IMR-90 (cell line): ENCODE results near the gene COMMD1. TPM values are rescaled to one million over a fixed set of nuclear protein-coding genes. Genes with fewer than 3 reads are reported as not detected.

Experiments
- ATAC-seq: fragments of 200-7000 bp; cut with Tn5 transposase; 2 replicates; pipeline ENCODE4 v1.9.1; 2020; ENCODE audit warnings: low read depth, mild to moderate bottlenecking, moderate library complexity
- BruUV-seq: library from RNA; stranded (reverse); fragments of 400-500 nt; replicated peaks from 2 replicates; lab custom pipeline; 2021; lab: Mats Ljungman, UMichigan
- CTCF ChIA-PET: fragments of 300-600 bp; formaldehyde crosslinking; extraction: SDS; loops from one replicate; lab custom pipeline; 2021; ENCODE audit warnings: antibody characterized with exemption; lab: Yijun Ruan, JAX
- POLR2A ChIA-PET: fragments of 300-600 bp; sonication (Branson Sonifier 250); formaldehyde crosslinking; loops from one replicate; lab custom pipeline; 2022; ENCODE audit warnings: antibody characterized with exemption; ENCODE audit not compliant: unreplicated experiment; lab: Charles Lee
- DNase-seq: peaks from one replicate; pipeline ENCODE4 v3.0.0; 2013
- H2AFZ ChIP-seq: replicated peaks from 2 replicates; pipeline ENCODE3; 2013; ENCODE audit warnings: low read length, mild to moderate bottlenecking; ENCODE audit not compliant: poor library complexity
- H2AK5ac ChIP-seq: 2 replicates; pipeline ENCODE4 v1.6.1; 2013; ENCODE audit warnings: low read depth, low read length, inconsistent platforms
- H2AK9ac ChIP-seq: replicated peaks from 2 replicates; pipeline ENCODE3; 2013; ENCODE audit warnings: mild to moderate bottlenecking, low read depth, low read length, moderate library complexity; ENCODE audit not compliant: poor library complexity
- H2BK120ac ChIP-seq: 2 replicates; pipeline ENCODE4 v1.6.1; 2013; ENCODE audit warnings: low read depth, low read length, inconsistent platforms
- H2BK15ac ChIP-seq: 3 replicates; pipeline ENCODE4 v1.6.1; 2013; ENCODE audit warnings: low read depth, low read length, inconsistent platforms
- H2BK20ac ChIP-seq: 2 replicates; pipeline ENCODE4 v1.6.1; 2013; ENCODE audit warnings: low read depth, mild to moderate bottlenecking, inconsistent platforms, low read length, moderate library complexity
- H2BK5ac ChIP-seq: 2 replicates; pipeline ENCODE4 v1.6.1; 2013; ENCODE audit warnings: mild to moderate bottlenecking, low read depth, low read length, inconsistent platforms; ENCODE audit not compliant: poor library complexity, severe bottlenecking
- H3K14ac ChIP-seq: replicated peaks from 2 replicates; pipeline ENCODE4 v1.6.1; 2013; ENCODE audit warnings: low read depth, low read length, inconsistent platforms
- H3K18ac ChIP-seq: 2 replicates; pipeline ENCODE4 v1.6.1; 2013; ENCODE audit warnings: low read depth, low read length, control low read depth
- H3K23ac ChIP-seq: 2 replicates; pipeline ENCODE4 v1.6.1; 2013; ENCODE audit warnings: low read depth, low read length, inconsistent platforms
- H3K27ac ChIP-seq: 2 replicates; pipeline ENCODE4 v1.5.1; 2013; ENCODE audit warnings: mild to moderate bottlenecking, control low read depth, low read length; ENCODE audit not compliant: insufficient read depth
- H3K27me3 ChIP-seq: 2 replicates; pipeline ENCODE4 v1.6.1; 2013; ENCODE audit warnings: low read length; ENCODE audit not compliant: control insufficient read depth, insufficient read depth
- H3K36me3 ChIP-seq: 2 replicates; pipeline ENCODE4 v1.6.1; 2013; ENCODE audit warnings: low read length, mixed read lengths; ENCODE audit not compliant: control insufficient read depth, insufficient read depth
- H3K4ac ChIP-seq: 2 replicates; pipeline ENCODE4 v1.6.1; 2013; ENCODE audit warnings: low read depth, low read length, inconsistent platforms
- H3K4me1 ChIP-seq: 2 replicates; pipeline ENCODE4 v1.6.1; 2013; ENCODE audit warnings: low read length, mixed read lengths; ENCODE audit not compliant: control insufficient read depth, insufficient read depth
- H3K4me2 ChIP-seq: 2 replicates; pipeline ENCODE4 v1.6.1; 2013; ENCODE audit warnings: low read depth, mild to moderate bottlenecking, control low read depth, low read length, moderate library complexity
- H3K4me3 ChIP-seq: 2 replicates; pipeline ENCODE4 v1.5.1; 2013; ENCODE audit warnings: low read depth, mild to moderate bottlenecking, control low read depth, low read length, moderate library complexity; ENCODE audit not compliant: insufficient read depth
- H3K56ac ChIP-seq: 2 replicates; pipeline ENCODE4 v1.6.1; 2013; ENCODE audit warnings: low read length, inconsistent platforms; ENCODE audit not compliant: insufficient read depth; ENCODE audit errors: extremely low read depth
- H3K79me1 ChIP-seq, 2 experiments: 2 replicates each; pipeline ENCODE4 v1.6.1; 2013; ENCODE audit warnings: low read length in 2 of 2, inconsistent platforms in 1 of 2, low read depth in 1 of 2
- H3K9ac ChIP-seq: 2 replicates; pipeline ENCODE4 v1.6.1; 2013; ENCODE audit warnings: low read depth, low read length, control low read depth
- H3K9me1 ChIP-seq: 2 replicates; pipeline ENCODE4 v1.6.1; 2013; ENCODE audit warnings: low read length, inconsistent platforms; ENCODE audit not compliant: insufficient read depth
- H3K9me3 ChIP-seq: 2 replicates; pipeline ENCODE4 v1.6.1; 2013; ENCODE audit warnings: low read length; ENCODE audit not compliant: control insufficient read depth, insufficient read depth
- H4K20me1 ChIP-seq: 2 replicates; pipeline ENCODE4 v1.6.1; 2013; ENCODE audit warnings: low read length, inconsistent platforms; ENCODE audit not compliant: insufficient read depth
- H4K5ac ChIP-seq: 2 replicates; pipeline ENCODE4 v1.6.1; 2013; ENCODE audit warnings: mild to moderate bottlenecking, low read depth, low read length, control low read depth
- H4K8ac ChIP-seq, 2 experiments: 2 replicates each; pipeline ENCODE4 v1.6.1; 2013; ENCODE audit warnings: low read depth in 2 of 2, low read length in 2 of 2, control low read depth in 1 of 2, inconsistent platforms in 1 of 2
- H4K91ac ChIP-seq: 2 replicates; pipeline ENCODE4 v1.6.1; 2013; ENCODE audit warnings: low read depth, low read length, inconsistent platforms; ENCODE audit not compliant: insufficient read depth
- BHLHE40 ChIP-seq: fragments of 150-350 bp; IDR thresholded peaks from 2 replicates; pipeline ENCODE4 v1.6.1; 2016; ENCODE audit warnings: mild to moderate bottlenecking, low read depth, low read length
- CEBPB ChIP-seq: IDR thresholded peaks from 2 replicates; pipeline ENCODE4 v1.6.1; 2012; ENCODE audit warnings: low read depth, low read length, improper control_type of control experiment
- CHD1 ChIP-seq: IDR thresholded peaks from 2 replicates; pipeline ENCODE4 v1.6.1; 2012; ENCODE audit warnings: low read depth, low read length, improper control_type of control experiment
- FOS ChIP-seq: fragments of 150-350 bp; IDR thresholded peaks from 2 replicates; pipeline ENCODE4 v1.6.1; 2016; ENCODE audit warnings: low read depth, low read length
- MAZ ChIP-seq: IDR thresholded peaks from 2 replicates; pipeline ENCODE4 v1.6.1; 2012; ENCODE audit warnings: low read depth, mild to moderate bottlenecking, low read length, improper control_type of control experiment, moderate library complexity, borderline replicate concordance
- MXI1 ChIP-seq: IDR thresholded peaks from 2 replicates; pipeline ENCODE4 v1.6.1; 2012; ENCODE audit warnings: low read depth, mild to moderate bottlenecking, low read length, moderate library complexity, borderline replicate concordance
- NFE2L2 ChIP-seq: fragments of 150-350 bp; IDR thresholded peaks from 2 replicates; pipeline ENCODE4 v1.6.1; 2016; ENCODE audit warnings: low read depth, mild to moderate bottlenecking, low read length
- POLR2A ChIP-seq: IDR thresholded peaks from 2 replicates; pipeline ENCODE4 v1.6.1; 2012; ENCODE audit warnings: mild to moderate bottlenecking, low read depth, low read length
- RCOR1 ChIP-seq: IDR thresholded peaks from 2 replicates; pipeline ENCODE4 v1.6.1; 2012; ENCODE audit warnings: mild to moderate bottlenecking, low read length, improper control_type of control experiment; ENCODE audit not compliant: insufficient replicate concordance
- RFX5 ChIP-seq: IDR thresholded peaks from 2 replicates; pipeline ENCODE4 v1.8.0; 2012; ENCODE audit warnings: low read depth, mild to moderate bottlenecking, low read length, moderate library complexity
- SMC3 ChIP-seq: fragments of 150-350 bp; IDR thresholded peaks from 2 replicates; pipeline ENCODE4 v1.6.1; 2016; ENCODE audit warnings: low read depth, mild to moderate bottlenecking, antibody characterized with exemption, low read length, moderate library complexity
- USF2 ChIP-seq: fragments of 150-350 bp; IDR thresholded peaks from 2 replicates; pipeline ENCODE4 v1.6.1; 2017; ENCODE audit warnings: mild to moderate bottlenecking, antibody characterized with exemption, low read length, low read depth
- WGBS, 2 experiments: methylation state at CpG; one replicate each; pipeline versions ENCODE4 v1.1.5 to v1.1.7; 2013; ENCODE audit warnings: missing lambda C conversion rate in 2 of 2; ENCODE audit not compliant: insufficient read length in 1 of 2; ENCODE audit errors: extremely low coverage in 2 of 2; 5-methylcytosine and 5-hydroxymethylcytosine counted together
- dilution Hi-C: fragments of 300-500 bp; cut with HindIII; formaldehyde crosslinking; loops from one replicate; pipeline ENCODE4 v1.14.3; 2018; ENCODE audit warnings: low sequenced_read_pairs; ENCODE audit not compliant: unreplicated experiment
- in situ Hi-C: fragments of 300-500 bp; cut with MboI; formaldehyde crosslinking; loops from 3 replicates; pipeline ENCODE4 v1.14.3; 2019; ENCODE audit warnings: low sequenced_read_pairs, inconsistent platforms, mixed read lengths
- intact Hi-C: fragments of 100-400 bp; cut with micrococcal nuclease; formaldehyde crosslinking; loops from 2 replicates; pipeline ENCODE4 v1.10.0; 2022
- polyA plus RNA-seq, 3 experiments: library from polyadenylated mRNA; depleted of rRNA; stranded (reverse); fragments of >200 nt; gene quantifications; 2 replicates each; pipeline ENCODE4 v1.2.3, GENCODE V29; 2012; ENCODE audit warnings: low replicate concordance in 1 of 3
- total RNA-seq: library from RNA; depleted of rRNA; stranded (reverse); fragments of >200 nt; gene quantifications from 2 replicates; pipeline ENCODE4 v1.2.3, GENCODE V29; 2012

The COMMD1 gene
- total and polyA plus RNA-seq, 2 of the 4 experiments (the other 2 are of a cell fraction), result 42.8 to 60.4 TPM

- Histone ChIP-seq H4K20me1 (no peaks in the 10 kb centered on the region), H3K9ac (no peak overlapping the region), H3K36me3 (no peaks in the 10 kb centered on the region), H3K79me1 (peaks cover 0 to 3% of the 10 kb centered on the region in 2 experiments; a peak in 1 of 4 replicates), H3K4me3 (no peak overlapping the region), H4K5ac (no peak overlapping the region), H3K56ac (no peak overlapping the region), H4K8ac (no peak overlapping the region), H2BK120ac (no peak overlapping the region), H2BK5ac (no peak overlapping the region), H3K9me1 (peaks cover 6% of the 10 kb centered on the region; the same call in 1 of the 2 replicates), H2BK15ac (no peak overlapping the region), H3K23ac (no peak overlapping the region), H3K18ac (no peak overlapping the region), H3K4me1 (no peaks in the 10 kb centered on the region), H2AK9ac (no peak overlapping the region), H3K27me3 (no peaks in the 10 kb centered on the region), H2AFZ (no peak overlapping the region), H3K4ac (no peak overlapping the region), H3K4me2 (no peak overlapping the region), H3K9me3 (no peaks in the 10 kb centered on the region), H2BK20ac (no peak overlapping the region), H4K91ac (no peak overlapping the region), H2AK5ac (no peak overlapping the region), H3K14ac (no peak overlapping the region), H3K27ac (no peak overlapping the region)
- no peak for DNase-seq
- dilution Hi-C loops, result no loop called here
- no TSS peak for BruUV-seq
- TF ChIP-seq CEBPB, result no peak
- no peak for TF ChIP-seq RCOR1
- no peak for TF ChIP-seq RFX5
- no peak for TF ChIP-seq MAZ
- no peak for TF ChIP-seq BHLHE40
- no peak for TF ChIP-seq POLR2A
- no peak for TF ChIP-seq MXI1
- no peak for TF ChIP-seq USF2
- TF ChIP-seq CHD1, result no peak
- no peak for TF ChIP-seq SMC3
- TF ChIP-seq FOS, result no peak
- TF ChIP-seq NFE2L2, result no peak
- POLR2A ChIA-PET, result no interaction called here
- in situ Hi-C loops, result no loop called here
- no CpG with 5 or more reads among the region's 3 CpGs for WGBS, 2 experiments
- CTCF ChIA-PET, result no interaction called here
- no peak for ATAC-seq
- intact Hi-C loops, result no loop called here
These were observed 48.2 kb upstream of the COMMD1 start for GRCh38 chr2:61857224-61857623.
